ENCODE results near the gene APCDD1L.
"Not testable (repeated sequence)": the region's sequence is repeated elsewhere in the genome, so short reads cannot be mapped to it uniquely, and the experiment has no call there.

The APCDD1L gene

GRCh38 chr20:58549231-58550209 lies 34.3 kb upstream of the APCDD1L start:
- no peak for TF ChIP-seq GATA1 (IDR thresholded peaks at IDR 0.05; ENCODE audit: low read depth, low read length)
- no peak for TF ChIP-seq POLR2A (IDR thresholded peaks at IDR 0.05; ENCODE audit: low read length)
- DNase-seq: no peak

- no peak for TF ChIP-seq POLR2A (IDR thresholded peaks at IDR 0.05; ENCODE audit: low read length)
- TF ChIP-seq GATA1 (IDR thresholded peaks at IDR 0.05; ENCODE audit: low read depth, low read length): no peak
- no peak for DNase-seq
These were observed 32.6 kb upstream of the APCDD1L start for GRCh38 chr20:58547623-58548475.

DNA sequence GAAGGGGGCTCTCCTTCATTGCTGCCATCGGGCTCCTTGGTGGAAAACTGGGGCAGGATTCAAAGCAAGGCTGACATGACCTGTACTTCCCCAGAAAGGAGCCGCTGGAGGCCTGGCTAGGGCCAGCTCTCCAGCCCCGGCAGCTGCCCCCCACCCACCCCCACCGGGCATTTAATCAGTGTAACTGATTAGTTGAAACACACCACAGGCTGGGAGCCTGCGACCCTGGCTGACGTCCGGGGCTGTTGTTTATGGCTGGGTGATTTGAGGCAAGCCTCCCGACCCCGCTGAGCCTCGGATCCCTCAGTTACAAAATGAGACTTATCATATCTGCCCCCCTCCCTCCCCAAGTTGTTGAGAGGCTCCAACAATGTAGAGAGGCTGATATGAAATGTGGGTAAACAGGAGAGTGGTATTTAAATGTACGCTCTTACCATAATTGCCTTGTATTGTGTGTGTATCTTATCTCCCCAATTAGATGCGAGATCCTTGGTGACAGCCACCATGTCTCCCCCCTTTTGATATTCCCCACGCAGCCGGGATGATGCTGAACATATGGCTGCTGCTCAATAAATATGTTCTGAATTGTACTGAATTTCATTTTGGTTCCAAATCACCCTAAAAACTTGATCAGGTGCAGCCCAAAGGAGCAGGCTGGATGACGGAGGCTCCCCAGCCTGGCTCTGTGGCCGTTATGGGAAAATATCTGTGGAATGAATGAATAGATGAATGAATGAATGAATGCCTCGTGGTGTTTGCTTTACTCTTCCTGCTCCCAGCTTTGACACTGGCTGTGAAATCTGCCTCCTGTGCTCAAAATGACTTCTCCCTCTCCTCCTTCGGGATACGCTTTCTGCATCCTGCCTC lies 31.8 kb upstream of the APCDD1L start:
- no peak for TF ChIP-seq GATA1 (IDR thresholded peaks at IDR 0.05; ENCODE audit: low read depth, low read length)
- TF ChIP-seq POLR2A (IDR thresholded peaks at IDR 0.05; ENCODE audit: low read length): no peak
- no peak for DNase-seq

GRCh38 chr20:58546416-58546711 lies 31.2 kb upstream of the APCDD1L start:
- no peak for DNase-seq
- TF ChIP-seq POLR2A (IDR thresholded peaks at IDR 0.05; ENCODE audit: low read length) (no peak), GATA1 (IDR thresholded peaks at IDR 0.05; ENCODE audit: low read depth, low read length) (no peak)

GRCh38 chr20:58545565-58546415 lies 30.6 kb upstream of the APCDD1L start:
- TF ChIP-seq GATA1 (IDR thresholded peaks at IDR 0.05; ENCODE audit: low read depth, low read length) (no peak), POLR2A (IDR thresholded peaks at IDR 0.05; ENCODE audit: low read length) (no peak)
- DNase-seq: no peak

DNA sequence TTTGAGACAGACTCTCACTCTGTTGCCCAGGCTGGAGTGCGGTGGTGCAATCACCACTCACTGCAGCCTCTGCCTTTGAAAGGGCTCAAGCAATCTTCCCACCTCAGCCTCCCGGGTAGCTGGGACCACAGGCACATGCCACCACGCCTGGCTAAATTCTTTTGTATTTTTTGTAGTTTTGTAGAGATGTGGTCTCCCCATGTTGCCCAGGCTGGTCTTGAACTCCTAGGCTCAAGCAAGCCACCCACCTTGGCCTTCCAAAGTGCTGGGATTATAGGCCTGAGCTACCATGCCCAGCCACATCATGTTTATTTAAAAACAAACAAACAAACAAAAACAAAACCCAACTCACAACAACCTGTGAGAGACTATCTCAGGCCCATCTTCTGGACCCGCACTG lies 29.7 kb upstream of the APCDD1L start:
- no peak for DNase-seq
- TF ChIP-seq GATA1 (IDR thresholded peaks at IDR 0.05; ENCODE audit: low read depth, low read length) (no peak), POLR2A (IDR thresholded peaks at IDR 0.05; ENCODE audit: low read length) (no peak)

- TF ChIP-seq GATA1 (IDR thresholded peaks at IDR 0.05; ENCODE audit: low read depth, low read length) (no peak), POLR2A (IDR thresholded peaks at IDR 0.05; ENCODE audit: low read length) (no peak)
These were observed 29.1 kb upstream of the APCDD1L start for GRCh38 chr20:58544286-58544685.

DNA sequence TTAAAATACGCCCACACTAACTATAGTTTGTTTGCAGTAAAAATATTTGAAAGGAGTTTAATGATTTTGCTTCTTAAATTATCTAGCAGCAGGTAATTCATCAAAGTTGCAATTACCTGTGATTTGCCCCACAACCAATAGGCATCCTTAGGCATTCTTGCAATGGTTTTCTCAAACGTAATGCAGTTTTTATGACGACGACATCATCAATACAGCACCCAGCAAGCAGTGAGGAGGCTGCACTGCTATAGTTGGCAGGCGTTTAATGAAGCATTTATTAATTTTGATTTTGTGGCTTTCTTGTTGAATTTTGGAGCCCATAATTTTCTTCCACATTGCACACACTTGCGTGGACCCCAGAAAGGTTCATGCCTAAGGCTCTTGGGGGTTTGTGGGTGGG lies 28.1 kb upstream of the APCDD1L start:
- TF ChIP-seq POLR2A (IDR thresholded peaks at IDR 0.05; ENCODE audit: low read length): no peak
- TF ChIP-seq GATA1 (IDR thresholded peaks at IDR 0.05; ENCODE audit: low read depth, low read length): no peak
- DNase-seq: no peak

More at GRCh38 chr20:58544286-58544685, 29.1 kb upstream of the APCDD1L start:
- no peak for DNase-seq

DNA sequence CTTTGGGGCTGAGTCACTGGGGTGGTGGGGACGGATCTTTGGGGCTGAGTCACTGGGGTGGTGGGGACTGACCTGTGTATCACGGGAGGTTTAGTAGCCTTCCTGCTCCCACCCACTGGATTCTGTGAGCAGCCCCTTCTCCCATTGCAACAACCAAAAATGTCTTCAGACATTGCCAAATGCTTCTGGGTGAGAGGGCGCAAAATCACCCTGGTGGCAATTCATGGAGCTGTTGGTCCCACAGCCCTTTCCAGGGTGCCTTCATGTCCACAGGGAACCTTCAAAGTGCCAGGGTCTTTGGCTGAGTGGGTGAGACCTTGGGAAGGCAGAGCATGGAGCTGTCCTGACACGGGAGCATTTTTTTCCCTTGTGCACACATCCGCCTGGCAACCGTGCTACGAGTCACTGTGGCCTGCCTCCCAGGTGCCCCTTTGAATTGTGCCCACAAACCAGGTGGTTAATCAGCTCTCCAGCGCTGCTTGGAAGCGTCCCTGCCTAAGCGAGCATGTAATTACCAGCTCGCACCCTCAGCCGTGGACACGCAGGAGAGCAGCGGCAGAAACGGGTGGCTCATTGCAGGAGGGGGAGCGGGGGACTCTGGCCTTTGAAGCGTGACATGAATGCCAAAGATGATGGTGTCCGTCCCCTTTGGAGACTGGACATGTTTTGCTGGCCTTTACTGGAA lies 27.4 kb upstream of the APCDD1L start:
- DNase-seq: no peak

GRCh38 chr20:58542034-58542410 lies 26.8 kb upstream of the APCDD1L start:
- not testable (repeated sequence) for DNase-seq

More for the DNA sequence above, 27.4 kb upstream of the APCDD1L start:
- TF ChIP-seq POLR2A (IDR thresholded peaks at IDR 0.05; ENCODE audit: low read length) (no peak), GATA1 (IDR thresholded peaks at IDR 0.05; ENCODE audit: low read depth, low read length) (no peak)

DNA sequence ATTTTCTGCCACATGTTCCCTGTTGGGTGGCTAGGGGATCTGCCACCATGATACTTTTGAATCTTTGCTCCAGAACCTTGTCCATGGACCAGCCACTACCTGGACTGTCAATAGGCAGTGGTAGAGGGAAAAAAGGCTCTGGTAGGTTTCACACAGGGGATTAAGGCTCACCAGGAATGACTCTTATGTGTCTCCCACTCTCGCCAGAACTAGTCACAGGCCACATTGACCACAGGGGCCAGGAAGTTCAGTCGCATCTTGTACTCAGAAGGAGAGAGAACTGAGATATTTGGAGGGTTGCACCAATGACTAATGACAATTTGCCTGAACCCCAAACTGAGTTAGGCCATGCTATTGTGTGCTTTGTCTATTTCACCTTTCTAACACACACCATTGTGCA lies 23.6 kb upstream of the APCDD1L start:
- DNase-seq: no peak
- TF ChIP-seq POLR2A (IDR thresholded peaks at IDR 0.05; ENCODE audit: low read length): no peak
- no peak for TF ChIP-seq GATA1 (IDR thresholded peaks at IDR 0.05; ENCODE audit: low read depth, low read length)

DNA sequence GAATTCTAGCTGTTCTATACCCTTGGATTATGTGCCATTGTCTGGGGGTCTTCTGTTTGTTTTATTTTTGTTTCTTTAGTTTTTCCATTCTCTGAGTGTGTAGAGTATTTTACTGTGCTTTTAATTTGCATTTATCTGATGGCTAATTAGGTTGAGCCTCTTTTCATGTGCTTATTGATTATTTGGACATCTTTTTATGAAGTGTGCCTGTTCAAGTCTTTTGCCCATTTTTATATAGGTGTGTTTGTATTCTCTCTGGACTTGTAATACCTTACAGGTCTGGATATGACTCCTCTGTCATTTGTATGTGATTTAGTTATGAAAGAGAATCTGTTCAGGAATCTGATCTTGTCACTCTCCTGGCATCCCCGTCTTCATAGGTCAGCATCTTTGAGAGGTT lies 22.6 kb upstream of the APCDD1L start:
- TF ChIP-seq GATA1 (IDR thresholded peaks at IDR 0.05; ENCODE audit: low read depth, low read length): no peak
- no peak for TF ChIP-seq POLR2A (IDR thresholded peaks at IDR 0.05; ENCODE audit: low read length)
- DNase-seq: no peak
